ENCODE results near the gene PTGES.

Gene PTGES

GRCh38 chr9:129740666-129741464 lies 12.0 kb downstream of the PTGES start:
- no peak for DNase-seq

- DNase-seq: no peak
These were observed 12.7 kb downstream of the PTGES start for GRCh38 chr9:129740174-129740573.

DNA sequence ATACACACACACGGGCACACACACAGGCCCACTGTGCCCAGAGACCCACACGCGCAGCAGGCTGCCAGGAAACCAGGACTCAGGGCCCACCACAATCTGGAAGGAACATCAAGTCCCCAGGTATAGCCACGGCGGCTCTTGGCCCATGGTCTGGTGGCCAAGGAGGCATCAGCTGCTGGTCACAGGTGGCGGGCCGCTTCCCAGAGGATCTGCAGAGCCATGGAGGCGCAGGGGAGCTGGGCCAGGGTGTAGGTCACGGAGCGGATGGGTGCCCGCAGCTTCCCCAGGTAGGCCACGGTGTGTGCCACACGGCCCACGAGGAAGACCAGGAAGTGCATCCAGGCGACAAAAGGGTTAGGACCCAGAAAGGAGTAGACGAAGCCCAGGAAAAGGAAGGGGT lies 13.4 kb downstream of the PTGES start:
- no peak for DNase-seq

DNA sequence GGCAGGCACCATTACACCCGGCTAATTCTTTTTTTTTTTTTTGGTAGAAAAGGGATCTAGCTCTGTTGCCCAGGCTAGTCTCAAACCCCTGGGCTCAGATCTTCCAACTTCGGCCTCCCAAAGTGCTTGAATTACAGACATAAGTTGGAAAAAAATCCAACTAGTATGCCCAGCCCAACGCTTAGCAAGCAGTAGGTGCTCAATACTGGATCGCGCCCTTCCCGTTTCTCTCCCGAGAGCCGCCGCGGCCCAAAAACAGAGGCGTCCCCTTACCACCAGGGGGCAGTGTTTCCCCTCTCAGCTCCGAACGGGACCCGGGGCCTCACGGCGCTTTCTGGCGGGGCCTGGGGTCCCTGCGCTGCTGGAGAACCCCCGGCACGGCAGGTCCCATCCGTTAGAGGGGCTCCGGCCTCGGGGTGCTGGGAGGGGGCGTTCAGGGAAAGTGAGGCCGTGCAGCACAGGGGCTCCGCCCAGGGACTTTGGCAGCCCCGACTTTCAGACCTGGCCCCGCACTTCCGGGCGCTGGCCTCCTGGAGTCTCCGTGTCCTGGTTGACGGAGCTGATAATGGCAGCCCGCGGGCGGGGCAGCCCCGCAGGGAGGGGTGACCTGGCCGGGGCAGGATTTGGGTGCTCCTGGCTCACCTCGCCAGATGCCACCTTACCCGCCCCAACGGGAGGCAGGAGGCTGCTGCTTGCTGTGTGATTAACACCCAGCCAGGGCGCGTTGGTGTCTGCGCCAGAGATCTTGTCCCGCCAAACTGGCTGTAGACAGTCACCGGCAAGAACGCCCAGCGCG lies 15.2 kb downstream of the PTGES start:
- DNase-seq: no peak

- DNase-seq: no peak
These were observed 16.5 kb downstream of the PTGES start for GRCh38 chr9:129736334-129736733.

GRCh38 chr9:129735546-129735945 lies 17.3 kb downstream of the PTGES start:
- DNase-seq: no peak

GRCh38 chr9:129733632-129733953 lies 19.2 kb downstream of the PTGES start:
- DNase-seq: no peak

GRCh38 chr9:129732946-129733631 lies 19.8 kb downstream of the PTGES start:
- no peak for DNase-seq

GRCh38 chr9:129732100-129732499 lies 20.7 kb downstream of the PTGES start:
- DNase-seq: no peak

- no peak for DNase-seq
These were observed 21.3 kb downstream of the PTGES start for GRCh38 chr9:129731477-129732085.

GRCh38 chr9:129728744-129729143 lies 24.1 kb downstream of the PTGES start:
- DNase-seq: no peak

DNA sequence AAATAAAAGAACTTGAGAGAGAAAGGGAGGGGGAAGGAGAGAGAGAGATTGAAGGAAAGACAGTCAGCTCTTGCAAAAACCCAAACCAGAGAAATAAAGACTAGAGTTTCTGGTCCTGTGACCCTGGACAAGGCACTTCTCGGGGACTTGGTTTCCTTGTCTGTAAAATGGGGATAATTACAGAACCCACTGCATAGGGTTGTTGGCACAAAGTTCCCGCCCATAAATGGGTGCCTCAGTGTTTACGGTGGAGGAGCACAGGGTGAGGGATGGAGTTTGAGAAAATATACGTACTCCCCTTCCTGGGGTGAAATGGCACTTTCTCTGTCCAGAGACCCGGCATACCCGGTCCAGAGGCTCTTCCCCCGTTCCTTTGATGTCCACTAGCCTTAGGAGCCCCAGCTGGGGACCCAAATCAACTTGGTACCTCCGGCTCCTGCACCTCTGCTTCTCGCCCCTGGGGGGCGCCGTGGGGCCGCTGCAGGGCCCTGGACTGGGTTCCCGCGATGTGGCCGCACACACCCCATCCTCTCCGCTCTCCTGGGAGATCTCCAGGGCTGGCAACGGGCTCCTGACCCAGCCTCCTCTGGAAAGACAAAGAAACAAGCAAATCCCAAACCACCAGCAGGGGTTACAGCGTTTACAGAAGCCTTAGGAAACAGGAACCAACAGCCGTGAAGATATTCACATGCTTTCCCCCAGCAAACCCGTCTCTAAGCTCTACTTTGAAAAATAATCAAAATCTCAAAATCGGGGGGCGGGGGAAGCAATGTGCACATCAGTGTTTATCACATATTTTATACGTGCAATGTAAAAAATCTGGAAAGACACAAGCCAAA lies 26.3 kb downstream of the PTGES start:
- DNase-seq: no peak

DNA sequence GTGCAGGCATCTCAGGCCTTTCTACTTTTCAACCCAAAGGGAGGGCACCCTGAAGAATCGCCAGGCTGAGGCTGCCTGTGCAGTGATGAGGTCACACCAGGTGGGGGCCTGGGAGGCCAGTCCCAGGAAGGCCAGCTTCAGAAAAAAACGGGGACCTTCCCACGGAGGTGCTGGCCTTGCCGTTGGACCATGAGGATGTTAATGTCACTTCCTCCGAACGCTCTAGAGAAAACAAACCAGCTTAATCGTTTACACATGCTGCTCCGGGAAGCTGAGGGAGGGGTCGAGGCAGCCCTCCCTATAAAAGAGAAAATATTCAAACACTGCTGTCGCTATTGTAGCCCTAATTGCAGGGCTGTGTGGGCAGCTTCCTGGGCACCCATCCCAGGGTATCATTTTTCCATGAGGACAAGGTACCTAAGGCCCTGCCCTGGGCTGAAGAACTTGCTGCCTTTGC lies 27.0 kb downstream of the PTGES start:
- DNase-seq: no peak

GRCh38 chr9:129724456-129725190 lies 28.2 kb downstream of the PTGES start:
- DNase-seq: no peak

DNA sequence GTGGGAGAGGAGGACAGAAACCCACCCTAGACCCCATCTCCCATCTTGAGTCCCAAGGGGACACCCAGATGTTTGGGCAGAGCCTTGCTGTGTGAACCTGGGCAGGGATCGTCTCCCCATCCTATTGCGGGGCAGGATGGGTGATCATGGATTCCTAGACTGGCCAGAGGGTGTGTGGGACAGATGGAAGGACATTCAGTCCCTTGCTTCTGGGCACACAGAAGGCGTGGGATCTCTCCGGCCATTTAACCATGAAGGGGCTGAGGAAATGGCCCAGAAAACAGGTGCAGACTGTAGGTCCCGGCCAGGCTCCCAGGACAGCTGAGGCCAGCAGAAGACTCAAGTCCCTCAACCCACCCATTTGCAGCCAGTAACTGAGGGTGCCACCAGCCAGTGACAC lies 29.9 kb downstream of the PTGES start:
- no peak for DNase-seq

DNA sequence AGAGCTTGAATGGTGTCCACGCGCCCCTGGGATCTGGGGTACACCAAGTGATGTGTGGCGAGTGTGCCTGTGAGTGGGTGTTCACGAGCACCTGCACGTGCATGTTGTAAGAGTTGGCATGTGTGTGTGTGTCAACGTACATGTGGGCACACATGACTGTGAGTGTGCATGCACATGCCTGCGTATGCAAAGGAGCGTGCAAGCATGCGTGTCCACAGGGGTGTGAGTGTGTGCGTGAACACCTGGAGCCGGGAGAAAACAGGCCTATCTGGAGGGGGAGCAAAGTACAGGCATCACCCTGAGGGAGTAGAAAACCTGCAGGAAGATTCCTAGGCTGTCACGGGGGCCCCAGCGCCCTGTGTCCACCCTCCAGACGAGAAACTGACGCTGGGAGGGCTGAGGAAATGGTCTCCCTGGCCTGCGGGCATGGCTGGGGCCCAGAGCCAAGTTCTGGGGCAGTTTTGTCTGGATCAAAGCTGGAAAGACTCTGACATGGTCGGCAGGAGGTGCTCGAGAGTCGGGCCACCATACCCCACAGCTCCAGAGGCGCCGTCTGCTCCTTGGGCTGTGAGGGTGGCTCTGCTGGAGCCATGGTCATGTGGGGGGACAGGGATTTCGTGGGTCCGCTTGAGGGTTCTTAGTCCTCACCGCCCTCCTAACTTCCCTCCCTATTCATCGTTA lies 31.8 kb downstream of the PTGES start:
- DNase-seq: no peak

- no peak for DNase-seq
These were observed 32.5 kb downstream of the PTGES start for GRCh38 chr9:129720181-129720864.

DNA sequence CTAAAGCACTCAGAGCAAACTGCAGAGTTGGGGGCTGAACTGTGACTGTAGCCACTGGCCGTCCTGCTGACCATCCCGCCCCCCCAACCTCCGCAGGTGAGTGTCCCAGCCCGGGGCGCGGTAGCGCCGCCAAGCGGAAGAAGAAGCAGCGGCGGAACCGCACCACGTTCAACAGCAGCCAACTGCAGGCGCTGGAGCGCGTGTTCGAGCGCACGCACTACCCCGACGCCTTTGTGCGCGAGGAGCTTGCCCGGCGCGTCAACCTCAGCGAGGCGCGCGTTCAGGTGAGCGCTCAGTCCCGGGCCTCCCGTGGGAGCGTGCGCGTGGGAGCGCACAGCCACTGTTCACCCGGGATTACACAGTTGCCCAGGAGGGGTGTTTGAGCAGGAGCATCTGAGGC lies 33.7 kb downstream of the PTGES start:
- no peak for DNase-seq

GRCh38 chr9:129718647-129719046 lies 34.2 kb downstream of the PTGES start:
- no peak for DNase-seq

- DNase-seq: no peak
These were observed 34.9 kb downstream of the PTGES start for GRCh38 chr9:129717991-129718390.
